Endodermal cell (in vitro differentiated cells): ENCODE data around the gene NINJ2. TPM values are rescaled to one million over a fixed set of nuclear protein-coding genes. Genes with fewer than 3 reads are reported as not detected.
A peak's percentile ranks its signal among the peaks of the same experiment; 100 is the strongest.

ENCODE experiments used
- DNase-seq: peaks from one replicate; pipeline ENCODE4 v3.0.0-alpha.2; 2017
- H3K27ac ChIP-seq: 2 replicates; pipeline ENCODE4 v1.5.1; 2013; ENCODE audit warnings: mild to moderate bottlenecking, low read depth, low read length, moderate library complexity
- H3K27me3 ChIP-seq: 2 replicates; pipeline ENCODE4 v1.6.1; 2013; ENCODE audit warnings: mild to moderate bottlenecking, low read length, moderate library complexity; ENCODE audit not compliant: insufficient read depth, control insufficient read depth, poor library complexity, severe bottlenecking
- H3K36me3 ChIP-seq: 2 replicates; pipeline ENCODE4 v1.7.0; 2013; ENCODE audit warnings: mild to moderate bottlenecking, low read length, moderate library complexity; ENCODE audit not compliant: control insufficient read depth, insufficient read depth
- H3K4me1 ChIP-seq: one replicate; pipeline ENCODE4 v1.7.0; 2013; ENCODE audit warnings: low read length; ENCODE audit not compliant: control insufficient read depth, insufficient read depth
- H3K4me3 ChIP-seq: 2 replicates; pipeline ENCODE4 v1.5.1; 2013; ENCODE audit warnings: mild to moderate bottlenecking, low read length, moderate library complexity
- H3K9ac ChIP-seq: 2 replicates; pipeline ENCODE4 v1.6.1; 2013; ENCODE audit warnings: mild to moderate bottlenecking, low read length, moderate library complexity; ENCODE audit not compliant: poor library complexity, severe bottlenecking; ENCODE audit errors: extremely low read depth
- H3K9me3 ChIP-seq: 2 replicates; pipeline ENCODE4 v1.6.1; 2013; ENCODE audit warnings: mild to moderate bottlenecking, low read length, moderate library complexity; ENCODE audit not compliant: control insufficient read depth
- H3K27ac Mint-ChIP-seq: 2 replicates; pipeline ENCODE4 v1.8.0; 2020; ENCODE audit warnings: mixed read lengths
- H3K27me3 Mint-ChIP-seq: 2 replicates; pipeline ENCODE4 v1.8.0; 2021; ENCODE audit warnings: mild to moderate bottlenecking, mixed read lengths; ENCODE audit not compliant: insufficient read depth
- H3K36me3 Mint-ChIP-seq: 2 replicates; pipeline ENCODE4 v1.8.0; 2020; ENCODE audit warnings: low read depth, mixed read lengths
- H3K4me1 Mint-ChIP-seq: 2 replicates; pipeline ENCODE4 v1.8.0; 2020; ENCODE audit warnings: mixed read lengths
- H3K4me3 Mint-ChIP-seq: 2 replicates; pipeline ENCODE4 v1.8.0; 2020; ENCODE audit warnings: mild to moderate bottlenecking, moderate library complexity, mixed read lengths
- H3K9me3 Mint-ChIP-seq: 2 replicates; pipeline ENCODE4 v1.8.0; 2020; ENCODE audit warnings: mild to moderate bottlenecking, mixed read lengths
- WGBS, 2 experiments: methylation state at CpG; one replicate each; pipeline versions ENCODE4 v1.1.5 to v1.1.7; 2013; ENCODE audit warnings: missing lambda C conversion rate in 2 of 2, mixed read lengths in 1 of 2; ENCODE audit not compliant: insufficient coverage in 1 of 2, insufficient read length in 1 of 2; 5-methylcytosine and 5-hydroxymethylcytosine counted together
- total RNA-seq, 2 donors: library from RNA; stranded (reverse); fragmentation: NEBNext Ultra II Directional in 1 of 2; extraction: Animal tissue kit (Norgen Biotek cat#: 25700) in 1 of 2; gene quantifications; 2 replicates in 1 of 2; 3 replicates in 1 of 2; pipeline ENCODE4 v1.2.1, GENCODE V29; 2021
- TF ChIP-seq, protein P1 (sequence below): fragments of 200-600 bp; sonication (generic); conservative IDR thresholded peaks from 2 replicates; pipeline ENCODE4 v1.5.0; 2021; ENCODE audit warnings: antibody characterized with exemption, mild to moderate bottlenecking

The NINJ2 gene
- total RNA-seq, 2 donors from 2014 or later: 0.73 to 5.1 TPM

- Histone ChIP-seq H3K36me3 (no peaks in the 10 kb centered on the region), H3K27me3 (no peaks in the 10 kb centered on the region), H3K4me3 (no peak overlapping the region), H3K9me3 (no peaks in the 10 kb centered on the region), H3K27ac (no peak overlapping the region), H3K4me1 (peaks cover 16% of the 10 kb centered on the region), H3K9ac (no peak overlapping the region)
- Mint-ChIP-seq H3K36me3 (no peaks in the 10 kb centered on the region), H3K4me3 (no peak overlapping the region), H3K9me3 (no peaks in the 10 kb centered on the region), H3K27me3 (no peaks in the 10 kb centered on the region), H3K27ac (peak overlapping the region; percentile 37), H3K4me1 (peaks cover 39% of the 10 kb centered on the region)
- TF ChIP-seq, protein P1, sequence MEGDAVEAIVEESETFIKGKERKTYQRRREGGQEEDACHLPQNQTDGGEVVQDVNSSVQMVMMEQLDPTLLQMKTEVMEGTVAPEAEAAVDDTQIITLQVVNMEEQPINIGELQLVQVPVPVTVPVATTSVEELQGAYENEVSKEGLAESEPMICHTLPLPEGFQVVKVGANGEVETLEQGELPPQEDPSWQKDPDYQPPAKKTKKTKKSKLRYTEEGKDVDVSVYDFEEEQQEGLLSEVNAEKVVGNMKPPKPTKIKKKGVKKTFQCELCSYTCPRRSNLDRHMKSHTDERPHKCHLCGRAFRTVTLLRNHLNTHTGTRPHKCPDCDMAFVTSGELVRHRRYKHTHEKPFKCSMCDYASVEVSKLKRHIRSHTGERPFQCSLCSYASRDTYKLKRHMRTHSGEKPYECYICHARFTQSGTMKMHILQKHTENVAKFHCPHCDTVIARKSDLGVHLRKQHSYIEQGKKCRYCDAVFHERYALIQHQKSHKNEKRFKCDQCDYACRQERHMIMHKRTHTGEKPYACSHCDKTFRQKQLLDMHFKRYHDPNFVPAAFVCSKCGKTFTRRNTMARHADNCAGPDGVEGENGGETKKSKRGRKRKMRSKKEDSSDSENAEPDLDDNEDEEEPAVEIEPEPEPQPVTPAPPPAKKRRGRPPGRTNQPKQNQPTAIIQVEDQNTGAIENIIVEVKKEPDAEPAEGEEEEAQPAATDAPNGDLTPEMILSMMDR: no peak
- DNase-seq: peak; percentile 69
- WGBS, 2 experiments: 81 to 87% methylated on average over 4 of the region's 4 CpGs
These were observed 39.3 kb downstream of the NINJ2 start for GRCh38 chr12:623865-624372.

GRCh38 chr12:623172-623864 lies 39.9 kb downstream of the NINJ2 start:
- Mint-ChIP-seq H3K4me1 (peaks cover 33% of the 10 kb centered on the region), H3K36me3 (no peaks in the 10 kb centered on the region)

DNA sequence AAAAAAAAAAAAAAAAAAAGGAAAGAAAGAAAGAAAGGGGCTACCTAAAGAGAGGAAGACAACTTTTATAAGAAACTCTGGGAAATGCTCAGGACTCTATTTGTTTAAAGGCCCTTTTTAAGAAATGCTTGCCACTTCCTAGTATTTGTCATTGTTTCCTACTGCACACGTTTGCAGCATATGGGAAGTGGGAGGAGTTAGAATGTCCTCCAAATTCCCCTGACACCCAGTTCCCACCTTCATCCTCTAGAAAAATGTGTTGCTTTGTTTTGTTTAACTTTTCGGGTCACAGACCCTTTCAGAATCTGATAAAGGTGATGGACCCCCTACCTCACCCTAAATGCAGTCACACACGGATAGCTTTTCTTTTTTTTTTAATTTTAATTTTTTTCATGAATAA lies 40.8 kb downstream of the NINJ2 start:
- Histone ChIP-seq H3K4me3 (no peak overlapping the region), H3K9me3 (no peaks in the 10 kb centered on the region), H3K4me1 (peaks cover 10% of the 10 kb centered on the region), H3K27me3 (no peaks in the 10 kb centered on the region), H3K36me3 (no peaks in the 10 kb centered on the region), H3K9ac (no peak overlapping the region), H3K27ac (no peak overlapping the region)
- H3K4me3 Mint-ChIP-seq: no peak overlapping the region
- H3K4me1 Mint-ChIP-seq: peaks cover 31% of the 10 kb centered on the region
- TF ChIP-seq, protein P1: no peak
- H3K27ac Mint-ChIP-seq: peak overlapping the region; percentile 59
- no peak for DNase-seq
- 54 to 72% methylated on average over 3 of the region's 3 CpGs for WGBS, 2 experiments
- H3K9me3 Mint-ChIP-seq: no peaks in the 10 kb centered on the region
- H3K36me3 Mint-ChIP-seq: no peaks in the 10 kb centered on the region
- H3K27me3 Mint-ChIP-seq: no peaks in the 10 kb centered on the region

More at GRCh38 chr12:623172-623864, 39.9 kb downstream of the NINJ2 start:
- 72 to 95% methylated on average over 4 to 6 of the region's 6 CpGs for WGBS, 2 experiments
- H3K27ac ChIP-seq: no peak overlapping the region
- H3K4me3 ChIP-seq: no peak overlapping the region
- Mint-ChIP-seq H3K27me3 (no peaks in the 10 kb centered on the region), H3K9me3 (no peaks in the 10 kb centered on the region), H3K4me3 (no peak overlapping the region), H3K27ac (peak overlapping the region; percentile 33)
- H3K4me1 ChIP-seq: peaks cover 16% of the 10 kb centered on the region
- no peaks in the 10 kb centered on the region for H3K27me3 ChIP-seq
- no peaks in the 10 kb centered on the region for H3K36me3 ChIP-seq
- no peaks in the 10 kb centered on the region for H3K9me3 ChIP-seq
- H3K9ac ChIP-seq: no peak overlapping the region
- peak; percentile 87 for DNase-seq
- TF ChIP-seq, protein P1: no peak
